Esophagus muscularis mucosa (tissue), 4 donors: ENCODE results near the gene HLA-DQA1.
"Not testable (repeated sequence)": the region's sequence is repeated elsewhere in the genome, so short reads cannot be mapped to it uniquely, and the experiment has no call there.

Experiments
- EP300 ChIP-seq: sonication (generic); formaldehyde crosslinking; IDR thresholded peaks from one replicate; pipeline ENCODE4 v1.6.1; 2017; ENCODE audit warnings: antibody characterized with exemption
- POLR2A ChIP-seq: fragments of 450-650 bp; IDR thresholded peaks from one replicate; pipeline ENCODE4 v1.6.1; 2017; ENCODE audit warnings: antibody characterized with exemption, moderate library complexity, mild to moderate bottlenecking, low read depth
- POLR2AphosphoS5 ChIP-seq, 2 donors: sonication (generic); formaldehyde crosslinking; IDR thresholded peaks; one replicate each; pipeline ENCODE4 v1.6.1; 2017; ENCODE audit warnings: antibody characterized with exemption in 2 of 2
- TF ChIP-seq, protein P1 (sequence below), 3 experiments: fragments of 200-600 bp in 2 of 3; fragments of 450-650 bp in 1 of 3; sonication (generic) in 2 of 3; IDR thresholded peaks; one replicate each; pipeline ENCODE4 v1.5.1; 2017 to 2019; ENCODE audit warnings: antibody characterized with exemption in 3 of 3, mild to moderate bottlenecking in 2 of 3, moderate library complexity in 1 of 3

DNA sequence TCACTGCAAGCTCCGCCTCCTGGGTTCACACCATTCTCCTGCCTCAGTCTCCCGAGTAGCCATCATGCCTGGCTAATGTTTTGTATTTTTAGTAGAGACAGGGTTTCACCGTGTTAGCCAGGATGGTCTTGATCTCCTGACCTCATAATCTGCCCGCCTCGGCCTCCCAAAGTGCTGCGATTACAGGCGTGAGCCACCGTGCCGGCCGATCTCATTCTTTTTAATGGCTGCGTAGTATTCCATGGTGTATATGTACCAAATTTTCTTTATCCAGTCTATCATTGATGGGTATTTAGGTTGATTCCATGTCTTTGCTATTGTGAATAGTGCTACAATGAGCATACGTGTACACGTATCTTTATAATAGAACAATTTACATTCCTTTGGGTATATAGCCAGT, 7.4 kb upstream of the HLA-DQA1 start:
- TF ChIP-seq, protein P1, sequence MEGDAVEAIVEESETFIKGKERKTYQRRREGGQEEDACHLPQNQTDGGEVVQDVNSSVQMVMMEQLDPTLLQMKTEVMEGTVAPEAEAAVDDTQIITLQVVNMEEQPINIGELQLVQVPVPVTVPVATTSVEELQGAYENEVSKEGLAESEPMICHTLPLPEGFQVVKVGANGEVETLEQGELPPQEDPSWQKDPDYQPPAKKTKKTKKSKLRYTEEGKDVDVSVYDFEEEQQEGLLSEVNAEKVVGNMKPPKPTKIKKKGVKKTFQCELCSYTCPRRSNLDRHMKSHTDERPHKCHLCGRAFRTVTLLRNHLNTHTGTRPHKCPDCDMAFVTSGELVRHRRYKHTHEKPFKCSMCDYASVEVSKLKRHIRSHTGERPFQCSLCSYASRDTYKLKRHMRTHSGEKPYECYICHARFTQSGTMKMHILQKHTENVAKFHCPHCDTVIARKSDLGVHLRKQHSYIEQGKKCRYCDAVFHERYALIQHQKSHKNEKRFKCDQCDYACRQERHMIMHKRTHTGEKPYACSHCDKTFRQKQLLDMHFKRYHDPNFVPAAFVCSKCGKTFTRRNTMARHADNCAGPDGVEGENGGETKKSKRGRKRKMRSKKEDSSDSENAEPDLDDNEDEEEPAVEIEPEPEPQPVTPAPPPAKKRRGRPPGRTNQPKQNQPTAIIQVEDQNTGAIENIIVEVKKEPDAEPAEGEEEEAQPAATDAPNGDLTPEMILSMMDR (IDR thresholded peaks at IDR 0.05): not testable (repeated sequence)
- TF ChIP-seq POLR2A; POLR2AphosphoS5 (IDR thresholded peaks at IDR 0.05); EP300: not testable (repeated sequence)
